ENCODE data around the gene TM2D3.

TM2D3 gene

GRCh38 chr15:101620671-101621070 lies 31.5 kb downstream of the TM2D3 start:
- H3K4me3 ChIP-seq (ENCODE audit: low read length), result no peak overlapping the region
- H3K36me3 ChIP-seq (ENCODE audit: insufficient read depth, low read length), result no peaks in the 10 kb centered on the region
- H3K9ac ChIP-seq (ENCODE audit: low read depth, low read length), result no peak overlapping the region
- no peaks in the 10 kb centered on the region for H3K27me3 ChIP-seq (ENCODE audit: control insufficient read depth, insufficient read depth, low read length)
- H3K9me3 ChIP-seq (replicated peaks; ENCODE audit: low read length), result no peaks in the 10 kb centered on the region
- peaks cover 13% of the 10 kb centered on the region for H3K4me1 ChIP-seq (ENCODE audit: control insufficient read depth, insufficient read depth, low read length)
- no peak overlapping the region for H3K4me2 ChIP-seq (ENCODE audit: low read length)

- no peaks in the 10 kb centered on the region for H3K36me3 ChIP-seq (ENCODE audit: insufficient read depth, low read length)
- H3K4me2 ChIP-seq (ENCODE audit: low read length), result no peak overlapping the region
- no peak overlapping the region for H3K4me3 ChIP-seq (ENCODE audit: low read length)
- H3K9me3 ChIP-seq (replicated peaks; ENCODE audit: low read length), result no peaks in the 10 kb centered on the region
- no peaks in the 10 kb centered on the region for H3K27me3 ChIP-seq (ENCODE audit: control insufficient read depth, insufficient read depth, low read length)
- no peak overlapping the region for H3K9ac ChIP-seq (ENCODE audit: low read depth, low read length)
- peaks cover 24% of the 10 kb centered on the region for H3K4me1 ChIP-seq (ENCODE audit: control insufficient read depth, insufficient read depth, low read length)
Measured at GRCh38 chr15:101619615-101619865, 32.6 kb downstream of the TM2D3 start.

GRCh38 chr15:101618851-101619614 lies 33.1 kb downstream of the TM2D3 start:
- Histone ChIP-seq H3K4me2 (ENCODE audit: low read length) (no peak overlapping the region), H3K4me1 (ENCODE audit: control insufficient read depth, insufficient read depth, low read length) (peaks cover 29% of the 10 kb centered on the region), H3K9me3 (replicated peaks; ENCODE audit: low read length) (no peaks in the 10 kb centered on the region), H3K36me3 (ENCODE audit: insufficient read depth, low read length) (no peaks in the 10 kb centered on the region), H3K27me3 (ENCODE audit: control insufficient read depth, insufficient read depth, low read length) (peaks cover 4% of the 10 kb centered on the region), H3K9ac (ENCODE audit: low read depth, low read length) (no peak overlapping the region), H3K4me3 (ENCODE audit: low read length) (no peak overlapping the region)

- Histone ChIP-seq H3K4me1 (ENCODE audit: control insufficient read depth, insufficient read depth, low read length) (peaks cover 38% of the 10 kb centered on the region), H3K27me3 (ENCODE audit: control insufficient read depth, insufficient read depth, low read length) (peaks cover 12% of the 10 kb centered on the region), H3K9ac (ENCODE audit: low read depth, low read length) (no peak overlapping the region), H3K4me2 (ENCODE audit: low read length) (no peak overlapping the region), H3K36me3 (ENCODE audit: insufficient read depth, low read length) (no peaks in the 10 kb centered on the region), H3K9me3 (replicated peaks; ENCODE audit: low read length) (no peaks in the 10 kb centered on the region), H3K4me3 (ENCODE audit: low read length) (no peak overlapping the region)
Measured at GRCh38 chr15:101618076-101618475, 34.1 kb downstream of the TM2D3 start.

- Histone ChIP-seq H3K4me3 (ENCODE audit: low read length) (no peak overlapping the region), H3K27me3 (ENCODE audit: control insufficient read depth, insufficient read depth, low read length) (peaks cover 14% of the 10 kb centered on the region), H3K9ac (ENCODE audit: low read depth, low read length) (no peak overlapping the region), H3K4me2 (ENCODE audit: low read length) (no peak overlapping the region), H3K36me3 (ENCODE audit: insufficient read depth, low read length) (no peaks in the 10 kb centered on the region), H3K4me1 (ENCODE audit: control insufficient read depth, insufficient read depth, low read length) (peaks cover 38% of the 10 kb centered on the region), H3K9me3 (replicated peaks; ENCODE audit: low read length) (no peaks in the 10 kb centered on the region)
Measured at GRCh38 chr15:101617390-101617965, 34.7 kb downstream of the TM2D3 start.

GRCh38 chr15:101615986-101616848 lies 36.0 kb downstream of the TM2D3 start:
- Histone ChIP-seq H3K4me3 (ENCODE audit: low read length) (peak overlapping the region; percentile 47), H3K4me2 (ENCODE audit: low read length) (peak overlapping the region; percentile 76), H3K9me3 (replicated peaks; ENCODE audit: low read length) (no peaks in the 10 kb centered on the region), H3K27me3 (ENCODE audit: control insufficient read depth, insufficient read depth, low read length) (peaks cover 14% of the 10 kb centered on the region), H3K9ac (ENCODE audit: low read depth, low read length) (peak overlapping the region; percentile 12), H3K36me3 (ENCODE audit: insufficient read depth, low read length) (no peaks in the 10 kb centered on the region), H3K4me1 (ENCODE audit: control insufficient read depth, insufficient read depth, low read length) (peaks cover 38% of the 10 kb centered on the region)

GRCh38 chr15:101615414-101615985 lies 36.7 kb downstream of the TM2D3 start:
- H3K9ac ChIP-seq (ENCODE audit: low read depth, low read length), result peak overlapping the region; percentile 31
- H3K36me3 ChIP-seq (ENCODE audit: insufficient read depth, low read length), result no peaks in the 10 kb centered on the region
- H3K9me3 ChIP-seq (replicated peaks; ENCODE audit: low read length), result no peaks in the 10 kb centered on the region
- peaks cover 14% of the 10 kb centered on the region for H3K27me3 ChIP-seq (ENCODE audit: control insufficient read depth, insufficient read depth, low read length)
- H3K4me1 ChIP-seq (ENCODE audit: control insufficient read depth, insufficient read depth, low read length), result peaks cover 38% of the 10 kb centered on the region
- H3K4me3 ChIP-seq (ENCODE audit: low read length), result peak overlapping the region; percentile 47
- H3K4me2 ChIP-seq (ENCODE audit: low read length), result peak overlapping the region; percentile 76

GRCh38 chr15:101614761-101615160 lies 37.4 kb downstream of the TM2D3 start:
- Histone ChIP-seq H3K9ac (ENCODE audit: low read depth, low read length) (no peak overlapping the region), H3K4me3 (ENCODE audit: low read length) (no peak overlapping the region), H3K36me3 (ENCODE audit: insufficient read depth, low read length) (no peaks in the 10 kb centered on the region), H3K4me1 (ENCODE audit: control insufficient read depth, insufficient read depth, low read length) (peaks cover 38% of the 10 kb centered on the region), H3K9me3 (replicated peaks; ENCODE audit: low read length) (no peaks in the 10 kb centered on the region), H3K4me2 (ENCODE audit: low read length) (no peak overlapping the region), H3K27me3 (ENCODE audit: control insufficient read depth, insufficient read depth, low read length) (peaks cover 14% of the 10 kb centered on the region)

- Histone ChIP-seq H3K36me3 (ENCODE audit: insufficient read depth, low read length) (no peaks in the 10 kb centered on the region), H3K4me3 (ENCODE audit: low read length) (no peak overlapping the region), H3K27me3 (ENCODE audit: control insufficient read depth, insufficient read depth, low read length) (peaks cover 14% of the 10 kb centered on the region), H3K4me1 (ENCODE audit: control insufficient read depth, insufficient read depth, low read length) (peaks cover 38% of the 10 kb centered on the region), H3K9me3 (replicated peaks; ENCODE audit: low read length) (no peaks in the 10 kb centered on the region), H3K9ac (ENCODE audit: low read depth, low read length) (no peak overlapping the region), H3K4me2 (ENCODE audit: low read length) (no peak overlapping the region)
Measured at GRCh38 chr15:101614001-101614585, 38.1 kb downstream of the TM2D3 start.

- H3K4me3 ChIP-seq (ENCODE audit: low read length), result no peak overlapping the region
- no peaks in the 10 kb centered on the region for H3K9me3 ChIP-seq (replicated peaks; ENCODE audit: low read length)
- H3K36me3 ChIP-seq (ENCODE audit: insufficient read depth, low read length), result no peaks in the 10 kb centered on the region
- H3K9ac ChIP-seq (ENCODE audit: low read depth, low read length), result no peak overlapping the region
- H3K27me3 ChIP-seq (ENCODE audit: control insufficient read depth, insufficient read depth, low read length), result peaks cover 14% of the 10 kb centered on the region
- H3K4me1 ChIP-seq (ENCODE audit: control insufficient read depth, insufficient read depth, low read length), result peaks cover 38% of the 10 kb centered on the region
- H3K4me2 ChIP-seq (ENCODE audit: low read length), result no peak overlapping the region
Measured at GRCh38 chr15:101613130-101614000, 38.8 kb downstream of the TM2D3 start.
